Mesendoderm (in vitro differentiated cells): ENCODE results near the gene FBXL17.

Experiments used
- DNase-seq: peaks from one replicate; pipeline ENCODE4 v3.0.0; 2013
- H2AK5ac ChIP-seq: 2 replicates; pipeline ENCODE4 v1.6.1; 2013; ENCODE audit warnings: low read length, inconsistent platforms
- H2BK120ac ChIP-seq: 2 replicates; pipeline ENCODE4 v1.6.1; 2013; ENCODE audit warnings: low read depth, mild to moderate bottlenecking, low read length, moderate library complexity, mixed read lengths
- H2BK15ac ChIP-seq: replicated peaks from 2 replicates; pipeline ENCODE4 v1.6.1; 2013; ENCODE audit warnings: low read depth, mild to moderate bottlenecking, moderate library complexity
- H2BK5ac ChIP-seq: 2 replicates; pipeline ENCODE4 v1.6.1; 2013; ENCODE audit warnings: low read length, inconsistent platforms
- H3K18ac ChIP-seq: 2 replicates; pipeline ENCODE4 v1.6.1; 2013; ENCODE audit warnings: mild to moderate bottlenecking, low read length, mixed read lengths
- H3K23ac ChIP-seq: one replicate; pipeline ENCODE4 v1.6.1; 2013; ENCODE audit warnings: low read length
- H3K27ac ChIP-seq: 2 replicates; pipeline ENCODE4 v1.5.1; 2013; ENCODE audit warnings: low read depth, mild to moderate bottlenecking, inconsistent platforms, low read length, moderate library complexity
- H3K27me3 ChIP-seq: 2 replicates; pipeline ENCODE4 v1.6.1; 2013; ENCODE audit warnings: low read length, control low read depth, mild to moderate bottlenecking, inconsistent platforms; ENCODE audit not compliant: insufficient read depth, poor library complexity
- H3K36me3 ChIP-seq: 2 replicates; pipeline ENCODE4 v1.6.1; 2013; ENCODE audit warnings: low read length, inconsistent platforms; ENCODE audit not compliant: control insufficient read depth, insufficient read depth
- H3K4ac ChIP-seq: one replicate; pipeline ENCODE4 v1.6.1; 2013; ENCODE audit warnings: low read depth, mild to moderate bottlenecking, low read length, moderate library complexity
- H3K4me1 ChIP-seq: 2 replicates; pipeline ENCODE4 v1.6.1; 2013; ENCODE audit warnings: low read depth, low read length, inconsistent platforms; ENCODE audit not compliant: control insufficient read depth
- H3K4me2 ChIP-seq: 2 replicates; pipeline ENCODE4 v1.6.1; 2013; ENCODE audit warnings: low read length
- H3K4me3 ChIP-seq: 2 replicates; pipeline ENCODE4 v1.5.1; 2013; ENCODE audit warnings: mild to moderate bottlenecking, low read length
- H3K56ac ChIP-seq: one replicate; pipeline ENCODE4 v1.6.1; 2013; ENCODE audit warnings: low read length
- H3K79me1 ChIP-seq: 2 replicates; pipeline ENCODE4 v1.6.1; 2013; ENCODE audit warnings: low read length, inconsistent platforms
- H3K79me2 ChIP-seq: 2 replicates; pipeline ENCODE4 v1.6.1; 2013; ENCODE audit warnings: mild to moderate bottlenecking, low read length; ENCODE audit not compliant: control insufficient read depth, insufficient read depth
- H3K9ac ChIP-seq: 2 replicates; pipeline ENCODE4 v1.6.1; 2013; ENCODE audit warnings: low read length, inconsistent platforms
- H4K5ac ChIP-seq: one replicate; pipeline ENCODE4 v1.6.1; 2013; ENCODE audit warnings: low read length
- H4K8ac ChIP-seq: one replicate; pipeline ENCODE4 v1.6.1; 2013; ENCODE audit warnings: low read depth, mild to moderate bottlenecking, control low read depth, low read length, moderate library complexity
- WGBS: extraction: QIAGEN DNeasy Blood & Tissue Kit; methylation state at CpG from one replicate; pipeline ENCODE4 v1.1.7; 2013; ENCODE audit warnings: low lambda C conversion rate, missing lambda C conversion rate; ENCODE audit not compliant: insufficient coverage; ENCODE audit errors: extremely low coverage; 5-methylcytosine and 5-hydroxymethylcytosine counted together

FBXL17 gene

GRCh38 chr5:107980923-107981692 is 400.8 kb downstream of the FBXL17 start:
- Histone ChIP-seq H2BK5ac (no peak overlapping the region), H3K79me2 (no peaks in the 10 kb centered on the region), H3K4me1 (no peaks in the 10 kb centered on the region), H4K5ac (no peak overlapping the region), H3K27me3 (no peaks in the 10 kb centered on the region), H2BK120ac (no peak overlapping the region), H3K4me2 (no peak overlapping the region), H3K27ac (no peak overlapping the region), H3K4ac (no peak overlapping the region), H3K4me3 (no peak overlapping the region), H3K23ac (no peak overlapping the region), H3K9ac (no peak overlapping the region), H3K56ac (no peak overlapping the region), H3K79me1 (no peaks in the 10 kb centered on the region), H2BK15ac (no peak overlapping the region), H3K36me3 (no peaks in the 10 kb centered on the region), H4K8ac (no peak overlapping the region), H2AK5ac (no peak overlapping the region), H3K18ac (no peak overlapping the region)
- no CpG with 5 or more reads among the region's 13 CpGs for WGBS
- DNase-seq, result no peak

- Histone ChIP-seq H3K79me1 (no peaks in the 10 kb centered on the region), H3K4ac (no peak overlapping the region), H3K4me1 (no peaks in the 10 kb centered on the region), H2BK120ac (no peak overlapping the region), H2AK5ac (no peak overlapping the region), H3K23ac (no peak overlapping the region), H3K36me3 (no peaks in the 10 kb centered on the region), H4K8ac (no peak overlapping the region), H3K56ac (no peak overlapping the region), H2BK15ac (no peak overlapping the region), H3K27ac (no peak overlapping the region), H2BK5ac (no peak overlapping the region), H3K27me3 (no peaks in the 10 kb centered on the region), H3K9ac (no peak overlapping the region), H3K18ac (no peak overlapping the region), H3K4me3 (no peak overlapping the region), H3K4me2 (no peak overlapping the region), H4K5ac (no peak overlapping the region), H3K79me2 (no peaks in the 10 kb centered on the region)
- no CpG with 5 or more reads among the region's 2 CpGs for WGBS
- DNase-seq, result no peak
Measured at GRCh38 chr5:107979900-107980299, 402.0 kb downstream of the FBXL17 start.

- no peaks in the 10 kb centered on the region for H3K79me1 ChIP-seq
- no peak overlapping the region for H2BK15ac ChIP-seq
- no peak overlapping the region for H3K4me2 ChIP-seq
- no peak overlapping the region for H3K4ac ChIP-seq
- H3K56ac ChIP-seq, result no peak overlapping the region
- H3K9ac ChIP-seq, result no peak overlapping the region
- no peak for DNase-seq
- H3K36me3 ChIP-seq, result no peaks in the 10 kb centered on the region
- H3K27ac ChIP-seq, result no peak overlapping the region
- H2AK5ac ChIP-seq, result no peak overlapping the region
- no peak overlapping the region for H2BK120ac ChIP-seq
- H3K79me2 ChIP-seq, result no peaks in the 10 kb centered on the region
- no peak overlapping the region for H3K4me3 ChIP-seq
- H3K23ac ChIP-seq, result no peak overlapping the region
- H4K8ac ChIP-seq, result no peak overlapping the region
- H3K4me1 ChIP-seq, result no peaks in the 10 kb centered on the region
- no peak overlapping the region for H4K5ac ChIP-seq
- no peaks in the 10 kb centered on the region for H3K27me3 ChIP-seq
- no CpG with 5 or more reads among the region's 3 CpGs for WGBS
- H2BK5ac ChIP-seq, result no peak overlapping the region
- H3K18ac ChIP-seq, result no peak overlapping the region
Measured at GRCh38 chr5:107979291-107979690, 402.6 kb downstream of the FBXL17 start.

DNA sequence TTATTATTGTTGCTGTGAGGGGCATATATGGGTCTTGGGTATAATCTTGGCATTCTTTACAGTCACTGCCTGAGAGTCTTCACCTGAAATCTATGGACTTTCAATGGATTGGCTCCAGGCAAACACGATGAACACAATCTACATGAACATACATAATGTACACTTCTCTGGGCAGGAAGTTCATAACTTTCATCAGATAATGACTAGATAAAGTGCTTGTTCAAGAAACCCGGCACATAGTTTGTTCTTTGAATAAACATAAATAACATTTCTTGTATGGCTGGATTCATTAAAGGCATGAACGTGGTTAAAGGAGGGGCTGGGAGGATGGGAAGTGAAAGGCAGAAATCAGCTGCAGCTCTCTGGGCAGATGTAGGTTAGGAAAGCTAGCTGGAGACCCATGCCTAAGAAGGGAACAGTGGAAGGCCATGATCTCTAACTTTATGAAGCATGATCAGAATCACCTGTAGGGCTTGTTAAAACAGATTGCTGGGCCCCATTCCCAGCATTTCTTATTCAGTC is 404.3 kb downstream of the FBXL17 start:
- no peaks in the 10 kb centered on the region for H3K79me2 ChIP-seq
- H3K4me3 ChIP-seq, result no peak overlapping the region
- H3K27ac ChIP-seq, result no peak overlapping the region
- H3K36me3 ChIP-seq, result no peaks in the 10 kb centered on the region
- no peak overlapping the region for H4K5ac ChIP-seq
- H3K27me3 ChIP-seq, result no peaks in the 10 kb centered on the region
- no peaks in the 10 kb centered on the region for H3K79me1 ChIP-seq
- H3K56ac ChIP-seq, result no peak overlapping the region
- H3K4me1 ChIP-seq, result no peaks in the 10 kb centered on the region
- no peak overlapping the region for H3K18ac ChIP-seq
- H3K4ac ChIP-seq, result no peak overlapping the region
- no peak overlapping the region for H3K23ac ChIP-seq
- H2AK5ac ChIP-seq, result no peak overlapping the region
- no CpG with 5 or more reads among the region's 3 CpGs for WGBS
- no peak overlapping the region for H2BK120ac ChIP-seq
- H2BK5ac ChIP-seq, result no peak overlapping the region
- no peak overlapping the region for H3K9ac ChIP-seq
- no peak for DNase-seq
- H4K8ac ChIP-seq, result no peak overlapping the region
- no peak overlapping the region for H3K4me2 ChIP-seq
- H2BK15ac ChIP-seq, result no peak overlapping the region

DNA sequence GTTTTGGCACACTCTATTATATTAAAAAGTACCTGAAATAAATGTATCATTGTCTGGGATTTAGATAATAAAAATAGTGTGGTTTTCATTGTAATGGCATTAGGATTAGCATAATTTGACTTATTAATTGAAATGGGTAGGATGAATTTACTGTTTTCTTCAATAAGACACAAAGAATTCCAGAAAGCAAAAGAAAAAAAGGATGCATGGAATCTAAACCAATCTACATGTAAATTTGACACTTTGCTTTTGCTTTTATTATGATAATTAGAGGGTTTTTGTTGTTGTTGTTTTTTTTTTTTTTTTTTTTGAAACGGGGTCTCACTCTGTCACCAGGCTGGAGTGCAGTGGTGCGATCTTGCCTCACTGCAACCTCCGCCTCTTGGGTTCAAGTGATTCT is 406.3 kb downstream of the FBXL17 start:
- no peak overlapping the region for H3K18ac ChIP-seq
- no peak overlapping the region for H3K9ac ChIP-seq
- H3K27ac ChIP-seq, result no peak overlapping the region
- DNase-seq, result no peak
- H3K4me1 ChIP-seq, result no peaks in the 10 kb centered on the region
- H2BK15ac ChIP-seq, result no peak overlapping the region
- no CpG with 5 or more reads among the region's 3 CpGs for WGBS
- H2BK5ac ChIP-seq, result no peak overlapping the region
- H2BK120ac ChIP-seq, result no peak overlapping the region
- no peak overlapping the region for H3K4ac ChIP-seq
- H3K36me3 ChIP-seq, result no peaks in the 10 kb centered on the region
- no peak overlapping the region for H3K4me2 ChIP-seq
- H3K4me3 ChIP-seq, result no peak overlapping the region
- no peak overlapping the region for H3K56ac ChIP-seq
- no peak overlapping the region for H4K5ac ChIP-seq
- H4K8ac ChIP-seq, result no peak overlapping the region
- no peak overlapping the region for H2AK5ac ChIP-seq
- no peak overlapping the region for H3K23ac ChIP-seq
- H3K27me3 ChIP-seq, result no peaks in the 10 kb centered on the region
- H3K79me2 ChIP-seq, result no peaks in the 10 kb centered on the region
- no peaks in the 10 kb centered on the region for H3K79me1 ChIP-seq

DNA sequence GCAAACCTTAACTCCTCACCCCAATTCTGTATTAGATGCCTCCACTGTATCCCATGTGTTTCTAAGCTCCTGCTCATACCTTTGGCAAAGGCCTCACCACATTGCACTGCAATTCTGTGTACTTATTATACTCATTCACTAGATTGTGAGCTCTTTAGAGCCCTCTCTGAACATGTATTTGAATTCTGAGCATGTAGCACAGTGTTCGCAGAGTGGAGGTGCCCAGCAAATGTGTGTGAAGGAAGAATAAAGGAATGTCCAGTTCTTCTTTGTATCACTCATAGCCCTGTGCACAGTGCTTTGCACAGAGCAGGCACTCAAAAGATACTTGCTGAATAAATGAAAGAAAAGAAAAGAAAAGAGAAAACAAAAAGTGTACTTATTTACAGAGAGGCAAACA is 410.1 kb downstream of the FBXL17 start:
- Histone ChIP-seq H3K4ac (no peak overlapping the region), H4K8ac (no peak overlapping the region), H2BK5ac (no peak overlapping the region), H3K18ac (no peak overlapping the region), H3K4me1 (no peaks in the 10 kb centered on the region), H3K79me2 (no peaks in the 10 kb centered on the region), H3K27me3 (no peaks in the 10 kb centered on the region), H4K5ac (no peak overlapping the region), H3K79me1 (no peaks in the 10 kb centered on the region), H3K23ac (no peak overlapping the region), H3K56ac (no peak overlapping the region), H3K4me3 (no peak overlapping the region), H2AK5ac (no peak overlapping the region), H3K4me2 (no peak overlapping the region), H3K27ac (no peak overlapping the region), H3K9ac (no peak overlapping the region), H2BK15ac (no peak overlapping the region), H3K36me3 (no peaks in the 10 kb centered on the region), H2BK120ac (no peak overlapping the region)
- no peak for DNase-seq
- no CpG with 5 or more reads among the region's 1 CpG for WGBS
